Erythroblast (primary cell): Measurements from ENCODE around the gene CST8.

ENCODE experiments used
- GATA1 ChIP-seq: IDR thresholded peaks from 2 replicates; pipeline ENCODE4 v1.6.1; 2011; ENCODE audit warnings: low read depth, mild to moderate bottlenecking, control low read depth, low read length, moderate library complexity
- POLR2A ChIP-seq: IDR thresholded peaks from 2 replicates; pipeline ENCODE4 v1.6.1; 2011; ENCODE audit warnings: mild to moderate bottlenecking, low read length

- TF ChIP-seq POLR2A (no peak), GATA1 (no peak)
Observed at GRCh38 chr20:23441850-23442313, 49.0 kb upstream of the CST8 start.
